ENCODE results near the gene LRCH3.

GRCh38 chr3:197889204-197889930 is 98.3 kb downstream of the LRCH3 start:
- TF ChIP-seq CTCF (IDR thresholded peaks at IDR 0.05) (no peak), BHLHE40 (IDR thresholded peaks at IDR 0.05; ENCODE audit: low read depth, low read length) (no peak), CEBPB (IDR thresholded peaks at IDR 0.05) (no peak), REST (IDR thresholded peaks at IDR 0.05) (no peak), E2F6 (IDR thresholded peaks at IDR 0.05; ENCODE audit: borderline replicate concordance, low read depth) (no peak), EP300 (IDR thresholded peaks at IDR 0.05) (no peak), POLR2A (IDR thresholded peaks at IDR 0.05; ENCODE audit: low read length) (no peak), CBX8 (IDR thresholded peaks at IDR 0.05) (no peak), JUN (IDR thresholded peaks at IDR 0.05) (no peak), RAD21 (conservative IDR thresholded peaks at IDR 0.05 in 1 of 2, IDR thresholded peaks at IDR 0.05 in 1 of 2) (no peak)

Data from A549 (cell line).